ENCODE results near the gene DLEC1. TPM values are rescaled to one million over a fixed set of nuclear protein-coding genes. Genes with fewer than 3 reads are reported as not detected.

DLEC1 gene
- total RNA-seq, 4 donors from 2014 or later: 3.7 to 96.0 (median 7.1) TPM

DNA sequence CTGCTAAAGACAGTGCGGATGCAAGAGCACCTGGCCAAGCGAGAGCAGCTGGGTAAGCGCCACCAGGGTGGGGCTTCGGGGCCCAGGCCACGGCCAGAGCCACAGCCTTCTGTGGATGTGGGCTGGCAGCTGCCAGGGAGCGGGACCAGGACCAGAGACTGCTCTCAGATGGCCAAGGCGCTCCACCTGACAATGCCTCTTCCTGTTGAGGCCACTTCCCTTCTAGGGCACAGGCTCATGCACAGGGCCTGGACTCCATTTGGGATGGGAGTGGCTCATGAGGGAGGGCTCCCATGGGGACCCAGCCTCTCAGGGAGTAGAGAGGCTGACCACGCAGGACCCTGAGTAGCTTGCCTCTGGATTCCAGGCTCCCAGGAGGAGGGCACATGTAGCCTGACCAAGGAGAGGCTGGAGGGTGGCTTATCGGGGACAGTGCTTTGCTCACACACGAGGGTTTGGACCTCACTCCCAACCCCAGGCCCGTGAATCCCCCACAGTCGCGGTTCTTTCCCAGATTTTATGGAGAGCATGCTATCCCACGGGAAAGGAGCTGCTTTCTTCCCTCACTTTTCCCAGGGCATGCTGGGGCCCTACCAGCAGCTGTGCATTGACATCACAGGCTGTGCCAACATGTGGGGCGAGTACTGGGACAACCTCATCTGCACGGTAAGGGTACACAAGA lies 72.8 kb downstream of the DLEC1 start:
- no peaks in the 10 kb centered on the region for H3K36me3 ChIP-seq
- WGBS, 2 donors: 80 to 82% methylated on average over 9 to 12 of the region's 16 CpGs
- TF ChIP-seq POLR2A (IDR thresholded peaks at IDR 0.05) (no peak), EP300 (IDR thresholded peaks at IDR 0.05) (no peak)
- TF ChIP-seq, protein P1, sequence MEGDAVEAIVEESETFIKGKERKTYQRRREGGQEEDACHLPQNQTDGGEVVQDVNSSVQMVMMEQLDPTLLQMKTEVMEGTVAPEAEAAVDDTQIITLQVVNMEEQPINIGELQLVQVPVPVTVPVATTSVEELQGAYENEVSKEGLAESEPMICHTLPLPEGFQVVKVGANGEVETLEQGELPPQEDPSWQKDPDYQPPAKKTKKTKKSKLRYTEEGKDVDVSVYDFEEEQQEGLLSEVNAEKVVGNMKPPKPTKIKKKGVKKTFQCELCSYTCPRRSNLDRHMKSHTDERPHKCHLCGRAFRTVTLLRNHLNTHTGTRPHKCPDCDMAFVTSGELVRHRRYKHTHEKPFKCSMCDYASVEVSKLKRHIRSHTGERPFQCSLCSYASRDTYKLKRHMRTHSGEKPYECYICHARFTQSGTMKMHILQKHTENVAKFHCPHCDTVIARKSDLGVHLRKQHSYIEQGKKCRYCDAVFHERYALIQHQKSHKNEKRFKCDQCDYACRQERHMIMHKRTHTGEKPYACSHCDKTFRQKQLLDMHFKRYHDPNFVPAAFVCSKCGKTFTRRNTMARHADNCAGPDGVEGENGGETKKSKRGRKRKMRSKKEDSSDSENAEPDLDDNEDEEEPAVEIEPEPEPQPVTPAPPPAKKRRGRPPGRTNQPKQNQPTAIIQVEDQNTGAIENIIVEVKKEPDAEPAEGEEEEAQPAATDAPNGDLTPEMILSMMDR (IDR thresholded peaks at IDR 0.05): no peak
- no peak for DNase-seq (ENCODE audit: low spot score in 2 of 2)
- H3K27ac ChIP-seq: no peak overlapping the region
- no peaks in the 10 kb centered on the region for H3K4me1 ChIP-seq
- H3K9me3 ChIP-seq: no peaks in the 10 kb centered on the region
- no peaks in the 10 kb centered on the region for H3K27me3 ChIP-seq
- no peak overlapping the region for H3K4me3 ChIP-seq

DNA sequence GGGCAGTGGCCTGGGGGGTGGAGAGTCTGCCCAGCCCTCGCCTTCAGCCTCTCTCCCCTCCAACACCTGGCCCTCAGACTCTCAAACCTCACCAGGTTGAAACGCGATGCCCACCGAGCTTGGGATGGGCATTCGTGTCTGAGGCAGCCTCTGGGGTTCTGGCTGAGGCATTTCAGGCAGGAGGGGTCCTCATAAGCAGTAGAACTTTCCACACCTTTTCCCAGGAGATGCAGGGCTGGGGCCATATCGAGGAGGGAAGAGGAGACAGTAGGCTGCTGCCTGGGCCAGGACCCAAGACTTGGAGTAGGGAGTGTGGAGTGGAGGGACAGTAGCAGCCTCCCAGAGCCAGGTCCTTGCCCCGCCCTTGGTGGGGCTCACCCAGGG lies 73.4 kb downstream of the DLEC1 start:
- Histone ChIP-seq H3K36me3 (no peaks in the 10 kb centered on the region), H3K4me3 (no peak overlapping the region), H3K27me3 (no peaks in the 10 kb centered on the region), H3K27ac (no peak overlapping the region), H3K4me1 (no peaks in the 10 kb centered on the region), H3K9me3 (no peaks in the 10 kb centered on the region)
- DNase-seq (ENCODE audit: low spot score in 2 of 2): no peak
- TF ChIP-seq EP300 (IDR thresholded peaks at IDR 0.05) (no peak), POLR2A (IDR thresholded peaks at IDR 0.05) (no peak)
- TF ChIP-seq, protein P1 (IDR thresholded peaks at IDR 0.05): no peak
- WGBS, 2 donors: 79 to 81% methylated on average over 7 of the region's 7 CpGs

DNA sequence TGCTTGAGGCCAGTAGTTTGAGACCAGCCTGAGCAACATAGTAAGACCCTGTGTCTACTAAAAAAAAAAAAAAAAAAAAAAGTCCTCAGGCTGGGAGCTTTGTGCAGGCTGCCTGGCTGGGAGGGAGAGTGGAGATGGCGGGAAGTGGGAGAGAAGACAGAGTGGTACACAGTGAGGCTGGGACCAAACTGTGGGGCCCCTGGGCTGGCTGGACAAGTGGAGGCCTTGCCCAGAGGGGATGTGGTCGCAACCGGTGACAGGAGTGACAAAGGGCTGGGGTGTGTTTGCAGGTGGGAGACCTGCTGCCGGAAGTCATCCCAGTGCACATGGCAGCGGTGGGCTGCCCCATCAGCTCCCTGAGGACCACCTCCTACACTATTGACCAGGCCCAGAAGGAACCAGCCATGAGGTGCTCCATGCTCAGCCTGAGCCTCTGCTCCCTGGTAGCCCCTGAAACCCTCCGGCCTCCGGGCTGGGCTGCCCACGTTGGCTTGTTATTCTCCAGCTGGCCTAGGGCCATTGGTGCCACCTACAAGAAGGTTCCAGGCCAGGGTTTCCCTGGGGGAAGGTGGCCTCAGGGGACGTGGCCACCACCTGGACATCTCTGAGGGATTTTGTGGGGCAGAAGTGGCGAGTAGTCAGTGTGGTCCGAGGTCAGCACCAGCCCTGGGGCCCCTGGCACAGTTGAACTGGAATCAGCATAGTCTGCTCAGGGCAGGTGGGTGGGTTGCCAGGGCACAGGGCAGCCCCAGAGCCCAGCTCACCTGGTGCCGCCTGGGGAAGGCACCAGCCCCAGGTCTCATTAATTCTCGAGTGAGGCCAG lies 75.3 kb downstream of the DLEC1 start:
- H3K27me3 ChIP-seq: no peaks in the 10 kb centered on the region
- TF ChIP-seq POLR2A (IDR thresholded peaks at IDR 0.05): no peak
- TF ChIP-seq, protein P1 (IDR thresholded peaks at IDR 0.05): no peak
- H3K4me1 ChIP-seq: no peaks in the 10 kb centered on the region
- H3K4me3 ChIP-seq: no peak overlapping the region
- no peak for DNase-seq (ENCODE audit: low spot score in 2 of 2)
- H3K9me3 ChIP-seq: no peaks in the 10 kb centered on the region
- peaks cover 0 to 11% (median 0%) of the 10 kb centered on the region in 3 donors for H3K36me3 ChIP-seq
- 81 to 89% methylated on average over 11 to 13 of the region's 13 CpGs for WGBS, 2 donors
- H3K27ac ChIP-seq: no peak overlapping the region

DNA sequence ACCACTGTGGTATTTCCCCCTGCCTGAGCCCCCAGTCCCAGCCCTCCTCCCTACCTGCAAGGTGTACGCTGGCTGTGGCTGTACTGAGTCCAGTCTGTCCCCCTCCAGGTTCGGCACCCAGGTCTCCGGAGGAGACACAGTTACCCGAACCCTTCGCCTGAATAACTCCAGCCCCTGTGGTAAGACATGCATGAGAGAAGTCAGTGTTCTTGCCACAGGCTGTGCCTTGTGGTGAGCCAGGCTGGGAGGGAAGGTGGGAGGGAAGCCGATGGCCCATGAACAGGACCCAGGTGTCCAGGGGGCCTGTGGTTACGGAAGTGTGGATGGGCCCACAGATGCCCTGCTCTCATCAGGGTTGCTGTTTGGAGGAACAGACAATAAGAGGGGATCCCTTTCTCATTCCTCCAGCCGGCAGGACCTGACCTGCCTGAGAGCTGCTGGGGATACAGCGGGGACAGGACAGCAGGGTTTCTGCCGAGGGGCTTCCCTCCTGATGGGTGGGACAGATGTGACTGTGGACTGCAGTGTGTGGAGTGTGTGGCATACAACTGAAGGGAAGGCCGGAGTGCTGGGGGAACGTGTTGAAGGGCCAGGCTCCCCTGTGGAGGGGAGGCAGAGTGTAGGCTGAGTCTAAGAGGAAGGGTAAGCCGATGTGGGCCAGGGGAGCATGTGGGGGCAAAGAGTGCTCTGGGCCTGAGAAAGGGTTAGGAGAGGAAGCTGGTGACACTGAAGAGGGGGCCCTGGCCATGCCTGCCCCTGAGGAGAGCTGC lies 76.1 kb downstream of the DLEC1 start:
- TF ChIP-seq EP300 (IDR thresholded peaks at IDR 0.05) (no peak), POLR2A (IDR thresholded peaks at IDR 0.05) (no peak)
- TF ChIP-seq, protein P1 (IDR thresholded peaks at IDR 0.05): no peak
- no peak for DNase-seq (ENCODE audit: low spot score in 2 of 2)
- peaks cover 0 to 19% (median 0%) of the 10 kb centered on the region in 3 donors for H3K36me3 ChIP-seq

More for the DNA sequence above, 76.1 kb downstream of the DLEC1 start:
- WGBS, 2 donors: 76 to 79% methylated on average over 11 to 13 of the region's 13 CpGs
- H3K4me3 ChIP-seq: no peak overlapping the region
- no peaks in the 10 kb centered on the region for H3K9me3 ChIP-seq
- H3K27me3 ChIP-seq: no peaks in the 10 kb centered on the region
- H3K4me1 ChIP-seq: no peaks in the 10 kb centered on the region
- no peak overlapping the region for H3K27ac ChIP-seq

Data from tibial nerve (tissue), 4 donors.